Activated CD8-positive, alpha-beta memory T cell treated with anti-CD3 and anti-CD28 coated beads for 4 hours (primary cell): ENCODE results near the gene DGCR2.

Experiments used
- DNase-seq, 2 donors: peaks; one replicate each; pipeline ENCODE4 v3.0.0-alpha.2; 2020; ENCODE audit warnings: low read depth in 2 of 2

Gene DGCR2

DNA sequence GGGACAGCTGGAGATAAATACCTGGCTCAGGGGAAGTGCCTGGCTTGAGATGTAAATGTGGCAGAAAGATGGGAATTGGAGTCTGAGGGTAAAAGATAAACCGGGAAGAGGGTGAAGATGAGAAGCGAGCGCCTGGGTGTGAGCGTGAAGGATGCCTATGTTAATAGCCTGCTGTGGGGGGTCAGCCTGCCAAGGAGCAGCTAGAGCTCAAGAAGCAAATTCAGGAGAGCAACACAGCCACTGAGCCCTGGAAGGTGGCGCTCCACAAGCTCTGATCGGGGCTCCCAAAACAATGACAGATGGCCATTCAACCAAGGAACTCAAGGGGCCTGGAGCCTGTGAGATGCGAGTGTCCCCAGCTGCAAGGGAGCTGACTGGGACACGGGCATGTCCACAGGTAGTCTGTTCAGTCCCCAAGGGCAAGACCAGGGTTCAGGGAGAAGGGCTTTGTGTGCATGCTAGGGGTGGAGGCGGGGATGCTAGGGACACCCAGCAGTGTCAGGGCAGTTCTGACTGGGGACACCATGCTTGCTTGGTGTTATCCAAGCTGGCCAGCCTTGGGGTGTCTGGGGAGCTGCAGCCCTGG is 25.1 kb upstream of the DGCR2 start:
- DNase-seq = no peak

DNA sequence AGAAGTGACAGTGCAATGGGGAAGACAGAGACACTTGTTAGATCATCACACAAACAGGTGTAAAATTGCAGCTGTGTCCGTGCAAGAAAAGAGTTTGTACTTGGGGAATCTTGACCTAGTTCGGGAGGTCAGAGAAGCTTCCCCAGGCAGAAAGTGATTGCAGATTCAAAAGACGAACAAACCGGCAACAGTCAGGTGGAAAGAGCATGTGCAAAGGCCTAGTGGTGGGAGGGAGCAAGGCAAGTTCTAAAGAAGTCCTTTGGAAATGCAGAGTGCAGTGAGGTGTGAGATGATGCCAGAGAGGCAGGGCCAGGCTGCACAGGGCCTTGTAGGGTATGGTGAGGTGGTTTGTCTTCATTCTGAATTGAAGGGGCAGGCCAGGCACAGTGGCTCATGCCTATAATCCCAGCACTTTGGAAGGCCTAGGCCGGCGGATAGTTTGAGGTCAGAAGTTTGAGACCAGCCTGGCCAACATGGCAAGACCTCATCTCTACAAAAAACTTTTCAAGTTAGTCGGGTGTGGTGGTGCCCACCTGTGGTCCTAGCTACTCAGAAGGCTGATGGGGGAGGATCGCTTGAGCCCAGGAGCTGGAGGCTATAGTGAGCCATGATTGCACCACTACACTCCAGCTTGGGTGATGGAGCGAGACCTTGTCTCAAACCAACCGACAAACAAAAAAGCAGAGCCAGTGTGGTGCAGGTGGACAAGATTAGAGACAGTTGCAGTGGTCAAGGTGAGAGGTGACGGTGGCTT is 24.2 kb upstream of the DGCR2 start:
- DNase-seq = no peak

DNA sequence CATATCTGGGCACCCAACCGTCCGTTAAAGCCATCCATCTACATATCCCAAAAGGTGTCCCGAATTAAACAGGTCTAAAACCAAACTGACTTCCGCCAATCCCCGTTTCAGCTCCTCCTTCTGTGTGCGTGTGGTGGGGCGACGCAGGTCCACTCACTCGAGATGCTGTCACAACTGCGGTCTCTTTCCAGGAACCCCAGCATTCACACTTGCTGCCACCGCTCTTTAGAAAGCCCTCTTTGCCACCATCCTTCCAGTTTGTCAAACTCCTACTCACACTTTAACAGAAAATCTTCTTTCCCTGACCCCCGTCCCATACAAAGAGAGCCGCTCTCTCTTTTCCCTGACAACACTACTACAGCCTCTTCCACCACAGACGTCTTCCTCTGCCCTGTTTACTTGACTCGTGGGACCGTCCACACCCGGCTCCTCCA is 21.8 kb upstream of the DGCR2 start:
- DNase-seq = no peak

DNA sequence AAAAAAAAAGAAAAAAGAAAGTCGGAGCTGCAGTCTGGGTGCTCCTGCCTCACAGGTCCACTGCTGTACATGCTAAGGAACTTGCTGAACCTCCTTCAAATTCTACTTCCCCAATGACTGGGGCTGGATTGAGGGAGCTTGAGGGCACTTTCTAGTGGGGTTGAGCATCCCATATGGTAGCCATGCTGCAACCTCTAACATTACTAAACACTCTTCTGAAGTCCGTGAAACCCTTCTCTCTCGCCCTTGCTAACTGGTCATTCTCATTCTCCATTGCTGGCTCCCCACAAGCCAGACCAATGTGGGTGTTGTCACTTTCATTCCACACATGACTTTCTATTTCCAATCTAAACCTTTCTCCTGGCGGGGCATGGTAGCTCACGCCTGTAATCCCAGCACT is 21.0 kb upstream of the DGCR2 start:
- DNase-seq = no peak

DNA sequence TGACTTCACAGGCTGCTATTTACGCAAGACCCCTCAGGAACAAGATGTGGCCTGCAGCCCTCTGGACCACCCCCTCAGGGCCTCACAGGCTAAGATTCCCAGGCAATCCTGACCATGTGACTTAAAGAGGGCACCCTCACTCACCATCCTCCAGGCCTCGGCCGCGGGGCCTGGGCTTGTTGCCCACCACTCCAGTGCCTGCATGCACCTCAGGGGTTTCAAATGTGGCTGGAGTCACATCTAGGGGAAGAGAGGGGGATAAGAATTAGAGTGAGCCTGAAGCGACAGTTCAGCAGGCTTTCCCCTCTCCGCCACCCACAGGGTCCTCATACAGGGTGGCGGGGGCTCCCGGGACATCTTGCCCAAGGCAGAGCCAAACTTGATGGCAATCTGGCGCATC is 20.2 kb upstream of the DGCR2 start:
- no peak for DNase-seq

DNA sequence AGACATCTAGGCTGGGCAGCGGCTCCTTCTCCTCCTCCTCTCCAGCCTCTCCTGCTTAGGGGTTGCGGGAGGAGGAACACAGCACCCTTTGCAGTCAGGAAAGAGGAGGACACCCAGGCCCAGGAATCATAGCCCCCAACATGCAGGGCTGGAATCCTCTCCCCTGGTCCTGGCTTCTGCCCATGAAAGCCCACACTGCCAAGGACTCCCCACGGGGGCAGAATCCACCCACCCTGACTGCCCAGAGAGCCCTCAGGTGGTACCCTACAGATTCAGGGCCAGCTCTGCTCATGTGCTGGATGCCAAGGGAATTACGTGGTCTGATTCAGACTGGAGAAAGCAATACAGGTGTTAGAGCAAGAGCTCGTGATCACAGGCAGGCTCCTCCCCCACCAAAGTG is 17.8 kb upstream of the DGCR2 start:
- DNase-seq = no peak

DNA sequence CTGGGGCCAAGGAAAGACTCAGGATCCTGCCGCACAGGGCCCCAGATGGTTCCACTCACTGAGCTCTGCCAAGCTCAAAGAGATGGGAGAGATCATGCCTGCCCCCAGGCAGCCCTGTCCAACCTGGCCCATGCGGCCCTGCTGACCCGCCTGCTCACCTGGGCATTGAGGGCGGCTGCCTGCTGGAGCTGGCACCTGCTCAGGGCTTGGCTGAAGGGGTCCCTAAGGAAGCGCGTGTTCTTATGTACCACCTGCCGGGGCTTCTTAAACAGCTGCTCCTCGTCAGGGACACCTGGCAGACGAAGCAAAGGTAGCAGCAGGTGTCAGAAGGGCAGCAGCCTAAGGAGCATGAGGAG is 16.8 kb upstream of the DGCR2 start:
- DNase-seq = no peak

DNA sequence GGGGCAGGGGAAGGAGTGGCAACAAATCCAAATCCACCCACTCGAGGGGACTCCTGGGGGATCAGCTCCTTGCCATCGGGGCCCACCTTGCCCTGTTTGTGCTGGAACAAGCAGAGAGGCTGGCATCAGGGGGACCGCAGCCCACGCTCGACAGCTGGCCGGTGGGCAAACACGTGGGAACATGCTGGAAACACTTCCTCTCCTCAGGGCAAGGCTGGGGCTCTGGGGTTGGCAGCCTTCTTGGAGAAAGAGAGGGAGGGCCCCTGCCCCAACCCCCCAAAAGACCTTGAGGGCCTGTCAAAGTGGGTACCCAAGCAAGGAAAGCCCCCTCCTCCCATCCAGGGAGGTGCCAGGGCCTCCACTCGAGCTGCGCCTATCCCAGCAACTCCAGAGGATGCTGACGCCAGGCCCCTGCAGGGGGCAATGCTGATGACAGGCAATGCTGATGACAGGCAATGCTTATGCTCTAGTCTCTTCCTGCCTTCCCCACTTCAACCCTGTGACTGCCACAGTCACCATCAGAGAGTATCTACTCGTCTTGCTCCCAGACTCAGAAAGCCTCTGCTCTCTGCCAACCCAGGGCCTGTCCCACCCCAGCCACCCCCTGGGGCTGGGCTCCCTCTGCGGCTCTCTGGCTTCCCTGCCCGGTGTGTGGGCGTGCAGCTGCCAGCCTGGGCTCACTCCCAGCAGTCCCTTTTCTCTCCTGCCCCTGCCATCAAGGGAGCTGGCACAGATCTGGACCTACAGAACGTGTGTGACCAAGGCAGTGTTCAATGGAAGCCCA is 16.2 kb upstream of the DGCR2 start:
- no peak for DNase-seq

DNA sequence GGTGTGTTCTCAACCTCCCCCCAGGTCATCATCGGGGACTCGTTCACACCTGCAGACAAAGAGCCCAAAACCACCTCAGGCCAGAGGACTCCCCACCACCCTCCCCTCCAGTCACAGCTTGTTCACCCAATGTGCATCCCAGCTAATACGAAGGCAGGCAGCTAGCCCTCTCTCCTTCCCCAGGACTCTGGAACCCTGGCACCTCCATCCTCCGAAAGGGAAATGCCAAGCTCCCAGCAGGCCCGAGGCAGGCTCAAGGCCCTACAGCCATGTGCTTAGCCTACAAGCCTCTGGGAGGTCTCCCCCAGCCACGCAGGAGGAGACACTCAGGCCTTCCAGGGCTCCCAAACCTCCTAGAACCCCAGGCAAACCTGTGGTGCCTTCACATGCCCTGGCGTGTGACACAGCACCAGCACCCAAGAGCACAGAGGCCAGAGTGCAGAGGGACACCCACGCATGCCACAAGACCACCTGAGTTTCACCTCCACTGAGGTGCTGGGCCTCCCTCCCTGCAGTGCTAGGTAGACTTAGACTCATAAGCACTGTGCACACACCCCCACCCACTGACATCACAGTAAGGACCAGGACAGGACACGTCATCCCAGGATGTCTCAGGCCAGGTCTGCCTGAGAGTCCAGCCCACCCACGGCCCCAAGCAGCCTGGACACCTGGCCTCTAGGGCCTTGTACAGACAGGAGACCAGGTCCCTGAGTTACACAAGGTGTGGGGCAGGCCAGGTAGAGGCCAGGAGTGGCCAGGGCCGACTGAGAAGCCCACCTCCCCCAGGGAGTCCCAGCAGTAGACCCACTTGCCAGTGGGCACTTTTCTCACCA is 15.4 kb upstream of the DGCR2 start:
- no peak for DNase-seq

DNA sequence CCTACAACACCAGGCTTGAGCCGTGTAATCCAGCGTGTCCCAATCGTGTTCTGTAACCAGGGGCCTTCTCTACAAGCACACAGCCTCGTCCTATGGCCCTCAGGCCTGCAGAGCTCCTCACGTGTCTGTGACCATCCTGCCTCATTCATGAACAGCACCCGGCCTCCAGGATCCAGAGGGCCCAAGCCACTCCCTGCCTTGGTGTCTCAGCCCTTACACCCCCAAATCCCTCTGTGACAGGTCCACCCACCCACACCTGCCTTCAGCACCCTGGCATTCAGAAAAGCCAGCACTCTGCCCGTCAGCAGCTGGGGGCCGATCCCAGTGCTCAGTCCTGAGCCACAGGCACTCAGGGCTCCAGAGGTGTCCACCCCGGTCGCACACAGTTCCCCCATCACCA is 14.7 kb upstream of the DGCR2 start:
- no peak for DNase-seq

DNA sequence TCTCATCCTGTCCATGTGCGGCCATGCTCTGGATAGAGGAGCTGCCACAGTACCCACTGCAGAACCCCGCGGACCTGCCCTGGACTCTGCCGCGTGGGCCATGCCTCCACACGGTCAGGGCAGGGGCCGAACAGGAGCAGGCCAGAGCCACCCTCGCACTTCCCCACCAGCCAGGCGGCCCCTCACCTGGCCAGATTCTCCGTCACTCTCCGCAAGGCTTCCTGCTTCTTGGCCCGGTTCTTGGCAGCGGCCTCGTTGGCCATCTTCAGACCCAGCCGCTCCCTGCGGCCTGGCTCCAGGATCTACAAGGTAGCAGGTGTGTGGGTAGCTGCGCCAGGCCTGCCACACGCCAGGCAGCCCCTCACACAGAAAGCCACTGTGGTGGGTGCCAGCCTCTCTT is 12.7 kb upstream of the DGCR2 start:
- DNase-seq = no peak

DNA sequence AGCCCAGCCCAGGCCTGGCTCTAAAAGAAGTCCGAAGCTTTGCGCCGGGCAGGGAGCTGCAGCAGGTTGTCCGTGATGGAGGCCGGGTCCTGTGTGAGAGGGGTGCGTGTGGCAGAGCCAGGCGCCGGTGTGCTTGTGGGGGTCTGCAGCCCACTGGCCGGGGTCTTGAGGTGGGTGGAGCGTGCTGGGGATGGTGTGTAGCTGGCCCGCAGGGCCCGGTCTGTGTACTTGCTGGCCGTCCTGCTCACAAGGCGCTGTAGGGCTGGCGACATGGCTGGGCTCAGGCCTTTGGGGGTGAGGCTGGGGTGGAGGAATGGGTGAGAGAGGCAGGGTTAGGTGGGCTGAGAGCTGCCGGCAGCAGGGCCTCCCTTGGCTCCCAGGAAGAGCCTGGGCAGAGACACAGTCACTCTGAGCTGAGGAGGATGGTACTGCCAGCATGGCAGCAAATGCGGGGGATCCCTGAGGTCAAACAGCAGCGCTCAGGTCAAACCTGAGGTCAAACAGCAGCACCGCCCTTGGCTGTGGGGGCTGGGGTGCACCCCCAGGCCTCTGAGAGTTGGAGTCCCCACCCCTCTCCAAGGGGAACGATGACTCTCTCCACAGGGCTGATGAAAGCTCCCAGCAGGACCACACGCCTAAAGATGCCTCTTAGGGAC is 12.1 kb upstream of the DGCR2 start:
- no peak for DNase-seq

DNA sequence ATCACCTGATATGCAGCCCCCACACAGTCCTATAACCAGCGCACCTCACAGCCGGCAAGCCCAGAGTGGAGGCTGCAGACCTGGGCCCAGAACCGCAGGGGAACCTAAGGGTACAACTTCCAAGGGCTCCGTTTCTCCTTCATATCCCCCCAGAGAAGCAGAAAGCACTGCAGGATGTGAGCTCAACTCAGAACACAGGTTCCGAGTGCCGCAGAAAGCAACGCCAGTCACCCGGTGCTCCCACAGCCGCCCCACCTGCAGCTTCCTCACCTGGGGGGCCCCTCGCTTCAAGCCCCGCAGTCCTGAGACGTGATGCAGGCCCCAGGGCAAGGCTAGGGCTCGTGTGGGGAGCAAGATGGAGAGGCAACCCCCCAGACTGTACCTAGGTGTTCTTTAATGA is 11.3 kb upstream of the DGCR2 start:
- DNase-seq = no peak

DNA sequence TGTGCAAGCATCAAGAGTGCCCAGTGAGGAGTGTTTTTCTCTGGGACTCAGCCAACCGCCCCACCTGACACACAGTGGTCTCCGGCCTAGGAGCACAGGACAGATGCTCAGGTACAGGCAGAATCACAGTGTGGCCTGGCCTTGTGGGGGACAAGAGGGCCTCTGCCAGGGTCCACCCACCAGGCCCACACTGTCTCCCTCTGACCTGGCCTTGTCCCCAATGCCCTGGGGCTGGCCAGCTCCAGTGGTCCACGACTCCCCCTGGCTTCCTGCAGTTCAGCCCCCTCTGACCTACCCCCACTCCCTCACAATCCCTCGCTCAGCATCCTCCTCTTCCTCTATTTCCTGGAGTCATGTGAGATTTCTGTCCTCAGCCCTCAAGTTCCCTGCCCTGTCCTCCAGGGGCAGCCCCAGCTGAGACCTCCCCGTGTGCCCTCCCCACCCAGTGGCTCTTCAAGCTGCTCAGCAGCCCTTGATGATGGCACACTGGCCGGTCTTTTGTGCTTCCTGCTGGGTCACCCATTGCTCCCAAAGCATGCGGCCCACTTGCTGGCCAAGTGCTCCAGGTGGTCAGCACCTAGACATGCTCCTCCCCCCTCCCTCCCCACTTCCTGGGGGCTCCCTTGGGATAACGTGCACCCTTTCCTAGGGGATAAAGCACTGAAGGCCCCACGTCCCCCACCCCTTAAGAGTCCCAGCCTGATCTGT is 10.6 kb upstream of the DGCR2 start:
- DNase-seq = no peak

DNA sequence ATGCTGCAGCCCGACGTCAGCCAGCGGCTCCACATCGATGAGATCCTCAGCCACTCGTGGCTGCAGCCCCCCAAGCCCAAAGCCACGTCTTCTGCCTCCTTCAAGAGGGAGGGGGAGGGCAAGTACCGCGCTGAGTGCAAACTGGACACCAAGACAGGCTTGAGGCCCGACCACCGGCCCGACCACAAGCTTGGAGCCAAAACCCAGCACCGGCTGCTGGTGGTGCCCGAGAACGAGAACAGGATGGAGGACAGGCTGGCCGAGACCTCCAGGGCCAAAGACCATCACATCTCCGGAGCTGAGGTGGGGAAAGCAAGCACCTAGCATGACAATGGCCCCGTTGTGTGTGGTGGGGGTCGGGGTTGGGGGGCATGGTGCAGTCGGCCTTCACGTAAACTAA is 9.9 kb upstream of the DGCR2 start:
- no peak for DNase-seq

DNA sequence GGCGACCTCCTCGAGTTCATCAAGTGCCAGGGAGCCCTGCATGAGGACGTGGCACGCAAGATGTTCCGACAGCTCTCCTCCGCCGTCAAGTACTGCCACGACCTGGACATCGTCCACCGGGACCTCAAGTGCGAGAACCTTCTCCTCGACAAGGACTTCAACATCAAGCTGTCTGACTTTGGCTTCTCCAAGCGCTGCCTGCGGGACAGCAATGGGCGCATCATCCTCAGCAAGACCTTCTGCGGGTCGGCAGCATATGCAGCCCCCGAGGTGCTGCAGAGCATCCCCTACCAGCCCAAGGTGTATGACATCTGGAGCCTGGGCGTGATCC is 9.4 kb upstream of the DGCR2 start:
- no peak for DNase-seq

DNA sequence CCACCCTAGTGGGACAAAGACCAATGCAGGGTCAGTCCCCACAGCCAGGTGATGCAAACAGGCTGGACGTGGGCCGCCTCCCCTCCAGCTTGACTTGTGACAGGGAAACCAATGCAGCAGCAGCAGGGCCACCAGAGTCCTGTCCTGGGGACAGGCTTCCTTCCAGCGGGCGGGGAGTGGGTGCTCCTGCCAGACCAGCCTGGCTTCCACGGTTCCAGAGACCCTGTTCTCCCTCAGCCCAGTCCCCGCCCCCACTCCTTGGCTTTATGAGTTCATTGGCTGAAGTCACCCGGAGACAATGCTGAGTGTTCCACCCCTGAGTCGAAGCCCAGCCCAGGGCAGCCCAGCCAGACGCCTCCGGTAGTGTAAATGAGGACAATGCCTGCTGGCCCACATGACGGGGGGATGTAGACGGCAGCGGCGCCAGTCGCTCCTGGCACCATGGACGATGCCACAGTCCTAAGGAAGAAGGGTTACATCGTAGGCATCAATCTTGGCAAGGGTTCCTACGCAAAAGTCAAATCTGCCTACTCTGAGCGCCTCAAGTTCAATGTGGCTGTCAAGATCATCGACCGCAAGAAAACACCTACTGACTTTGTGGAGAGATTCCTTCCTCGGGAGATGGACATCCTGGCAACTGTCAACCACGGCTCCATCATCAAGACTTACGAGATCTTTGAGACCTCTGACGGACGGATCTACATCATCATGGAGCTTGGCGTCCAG is 8.9 kb upstream of the DGCR2 start, which contains the start of gene TSSK2:
TSS of gene TSSK2 (plus strand) at position 350 of the 726 bp plus-strand sequence. CDS start at position 442, 92 bp downstream.
- no peak for DNase-seq

DNA sequence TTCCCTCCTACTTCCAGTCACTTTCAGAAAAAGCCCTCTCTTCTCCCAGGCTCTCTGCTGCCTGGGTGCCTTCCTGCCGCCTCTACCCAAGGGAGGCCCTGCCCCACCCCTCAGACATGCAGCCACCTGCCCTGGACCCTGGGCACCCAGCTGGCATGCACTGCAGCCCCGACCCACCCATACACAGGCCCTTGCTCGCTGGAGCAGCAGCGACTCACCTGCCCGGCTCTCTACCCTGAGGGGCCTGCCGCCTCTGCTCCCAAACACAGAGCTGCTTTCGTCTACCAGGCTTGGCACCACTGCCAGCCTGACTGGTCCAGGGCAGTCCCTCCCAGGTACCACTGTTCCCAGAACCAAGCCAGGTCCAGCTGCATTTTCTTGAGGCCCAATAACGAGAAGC is 7.7 kb upstream of the DGCR2 start:
- no peak for DNase-seq

DNA sequence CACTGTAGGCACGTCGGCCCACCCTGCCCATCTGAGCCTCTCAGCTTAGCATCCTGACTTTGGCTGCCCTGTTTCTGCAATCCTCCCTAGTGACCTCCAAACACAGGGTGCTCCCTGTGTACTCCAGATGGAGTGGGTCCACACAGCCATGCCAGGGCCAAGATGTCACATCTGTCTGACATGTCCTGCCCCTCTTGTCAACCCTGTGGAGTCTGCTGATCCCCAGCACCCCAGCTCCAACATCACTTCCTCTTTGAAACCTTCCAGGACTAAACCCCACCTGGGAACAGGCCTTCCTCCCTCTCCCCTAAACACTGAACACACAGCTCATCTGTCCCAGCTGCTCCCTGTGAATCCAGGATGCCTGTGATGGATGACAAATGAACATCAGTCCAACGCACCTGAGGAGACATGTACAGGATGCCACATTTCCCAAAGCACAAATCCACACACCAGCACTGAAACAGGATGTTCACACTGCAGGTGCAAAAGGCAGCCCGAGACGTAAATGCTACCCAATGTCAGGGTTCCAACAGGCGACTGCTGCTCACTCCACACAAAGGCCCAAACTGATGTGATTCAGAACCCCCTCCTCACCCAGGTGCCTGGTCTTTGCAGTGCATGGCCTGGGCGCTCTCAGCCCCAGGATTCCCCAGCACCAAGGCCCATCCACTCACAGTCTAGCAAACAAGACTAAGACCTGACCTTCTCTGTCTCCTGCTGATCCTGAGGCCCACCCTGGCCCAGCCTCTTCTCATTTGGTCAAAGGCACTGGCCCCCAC is 6.9 kb upstream of the DGCR2 start:
- DNase-seq = no peak

DNA sequence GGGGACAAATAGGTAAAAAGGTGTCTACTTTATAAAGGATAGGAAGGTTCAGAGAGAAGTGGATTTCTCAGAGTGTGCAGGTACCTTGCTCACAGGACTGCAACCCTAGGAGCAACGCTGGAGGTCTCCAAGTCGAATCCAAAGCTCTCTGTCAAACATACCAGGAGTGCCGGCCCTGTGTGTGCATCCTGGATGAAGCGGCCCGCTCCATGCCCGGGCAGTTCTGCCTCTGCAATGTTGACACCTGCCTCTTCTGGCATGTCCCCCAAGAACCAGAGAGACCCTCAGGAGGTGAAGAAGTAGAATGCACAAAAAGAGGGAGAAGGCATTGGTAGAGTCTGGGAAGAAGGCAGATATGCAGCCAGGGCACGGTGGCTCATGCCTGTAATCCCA is 5.8 kb upstream of the DGCR2 start:
- no peak for DNase-seq
